ENCODE data around the gene LY6G5B.

Gene LY6G5B

DNA sequence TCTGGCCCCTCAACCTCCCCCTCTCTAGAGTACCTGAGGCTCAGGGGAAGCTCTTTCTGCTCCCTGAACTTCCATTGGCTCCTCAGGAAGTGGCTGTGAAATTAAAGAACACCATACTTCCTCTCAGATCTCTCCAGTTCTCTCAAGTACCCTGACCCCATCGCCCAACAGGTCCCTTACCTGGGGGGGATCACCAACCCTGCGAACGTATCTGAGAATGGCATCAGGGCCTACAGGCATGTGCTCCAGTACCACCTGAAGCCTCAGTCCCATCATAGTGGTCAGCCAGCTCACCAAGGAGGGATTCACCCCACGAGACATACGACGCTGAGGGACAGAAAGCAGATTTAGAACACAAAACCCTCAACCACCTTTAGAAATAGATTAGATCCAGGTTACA is 29.2 kb upstream of the LY6G5B start:
- no peak for DNase-seq (ENCODE audit: low read depth in 2 of 2)

GRCh38 chr6:31641370-31641769 is 28.4 kb upstream of the LY6G5B start:
- no peak for DNase-seq (ENCODE audit: low read depth in 2 of 2)

DNA sequence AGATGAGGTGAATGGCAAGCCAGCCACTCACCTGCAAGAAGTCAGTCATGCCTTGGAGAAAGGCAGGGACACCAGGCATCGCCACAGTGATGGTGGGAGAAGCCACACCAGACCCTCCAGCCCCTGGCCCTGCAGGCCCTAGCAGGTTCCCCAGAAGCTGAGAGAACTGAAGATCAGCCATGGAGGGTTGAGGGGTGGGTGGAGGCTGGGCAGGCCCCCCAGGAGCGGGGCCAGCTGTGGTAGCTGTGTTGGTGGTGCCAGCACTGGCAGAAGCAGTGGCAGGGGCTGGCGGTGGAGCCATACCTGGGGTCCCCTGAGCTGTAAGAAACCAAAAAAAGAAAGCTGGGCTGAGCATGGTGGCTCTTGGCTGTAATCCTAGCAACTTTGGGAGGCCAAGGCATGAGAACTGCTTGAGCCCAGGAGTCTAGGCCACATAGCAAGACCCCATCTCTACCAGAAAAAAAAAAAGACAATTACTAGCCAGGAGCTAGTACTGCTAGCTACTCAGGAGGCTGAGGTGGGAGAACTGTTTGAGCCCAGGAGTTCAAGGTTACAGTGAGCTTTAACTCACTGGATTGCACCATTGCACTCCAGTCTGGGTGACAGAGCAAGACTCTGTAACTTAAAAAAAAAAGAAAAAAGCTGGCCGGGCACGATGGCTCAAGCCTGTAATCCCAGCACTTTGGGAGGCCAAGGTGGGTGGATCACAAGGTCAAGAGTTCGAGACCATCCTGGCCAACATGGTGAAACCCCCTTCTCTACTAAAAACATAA is 26.8 kb upstream of the LY6G5B start:
- no peak for DNase-seq (ENCODE audit: low read depth in 2 of 2)

DNA sequence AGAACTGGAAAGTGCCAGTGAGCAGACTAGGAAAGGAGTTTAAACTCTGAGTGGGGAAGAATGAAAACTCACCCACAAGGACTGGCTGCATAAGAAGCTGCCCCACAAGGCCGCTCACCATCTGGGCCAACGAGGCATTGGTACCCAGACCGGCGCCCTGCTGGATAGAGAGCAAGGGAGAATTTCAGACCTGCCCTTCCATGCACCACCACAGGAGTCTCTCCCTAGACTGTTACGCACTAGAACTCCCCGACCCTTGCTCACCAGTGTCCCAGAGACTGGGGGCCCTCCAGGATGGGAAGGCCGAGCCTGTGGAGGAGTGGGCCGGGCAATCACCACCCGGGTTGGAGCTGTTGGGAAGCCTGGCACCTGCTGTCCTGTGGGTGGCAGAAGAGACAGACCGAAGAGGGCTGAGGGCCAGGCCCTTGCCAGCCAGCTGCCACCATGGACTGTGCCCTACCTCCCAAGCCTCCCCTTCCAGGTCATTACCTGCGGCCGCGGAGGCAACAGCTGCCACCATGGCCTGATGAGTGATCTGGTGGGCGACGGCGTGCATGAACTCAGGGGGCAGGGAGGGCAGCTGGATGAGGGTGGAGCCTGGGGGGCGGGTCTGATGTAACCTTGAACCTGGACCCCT is 25.8 kb upstream of the LY6G5B start:
- DNase-seq (ENCODE audit: low read depth in 2 of 2), result no peak

GRCh38 chr6:31645325-31645724 is 24.5 kb upstream of the LY6G5B start:
- DNase-seq (ENCODE audit: low read depth in 2 of 2), result no peak

DNA sequence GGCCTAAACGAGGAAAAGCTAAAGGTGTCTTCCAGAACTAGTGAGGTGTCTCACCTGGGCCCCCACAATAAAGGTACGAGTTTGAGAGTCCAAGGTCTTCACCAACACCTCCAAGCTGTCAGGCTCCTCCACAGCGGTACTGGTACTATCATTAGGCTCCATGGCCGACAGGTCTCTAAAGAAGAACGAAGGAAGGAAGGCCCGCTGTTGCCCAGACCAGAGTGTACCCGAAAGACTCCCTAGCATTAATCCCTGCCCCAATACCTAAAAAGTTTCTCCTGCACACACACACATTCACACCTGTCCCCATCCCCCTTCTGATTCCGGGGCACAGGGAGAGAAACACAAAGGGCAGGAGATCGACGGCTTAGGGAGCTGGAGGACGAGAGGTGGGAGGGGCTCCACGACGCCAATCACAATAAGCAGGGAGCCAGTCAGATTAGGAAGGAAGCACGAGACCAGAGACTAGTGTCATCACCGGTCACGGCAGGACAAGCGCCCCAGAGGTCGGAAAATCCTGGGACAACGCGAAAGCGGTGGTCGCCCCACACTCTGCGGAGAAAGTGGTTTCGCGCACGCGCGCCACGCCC is 18.1 kb upstream of the LY6G5B start:
- DNase-seq (ENCODE audit: low read depth in 2 of 2), result peak in 1 of 2 donors; percentile 53

- peak; percentile 78 for DNase-seq (ENCODE audit: low read depth in 2 of 2)
These were observed 16.7 kb upstream of the LY6G5B start for GRCh38 chr6:31652925-31653724.

DNA sequence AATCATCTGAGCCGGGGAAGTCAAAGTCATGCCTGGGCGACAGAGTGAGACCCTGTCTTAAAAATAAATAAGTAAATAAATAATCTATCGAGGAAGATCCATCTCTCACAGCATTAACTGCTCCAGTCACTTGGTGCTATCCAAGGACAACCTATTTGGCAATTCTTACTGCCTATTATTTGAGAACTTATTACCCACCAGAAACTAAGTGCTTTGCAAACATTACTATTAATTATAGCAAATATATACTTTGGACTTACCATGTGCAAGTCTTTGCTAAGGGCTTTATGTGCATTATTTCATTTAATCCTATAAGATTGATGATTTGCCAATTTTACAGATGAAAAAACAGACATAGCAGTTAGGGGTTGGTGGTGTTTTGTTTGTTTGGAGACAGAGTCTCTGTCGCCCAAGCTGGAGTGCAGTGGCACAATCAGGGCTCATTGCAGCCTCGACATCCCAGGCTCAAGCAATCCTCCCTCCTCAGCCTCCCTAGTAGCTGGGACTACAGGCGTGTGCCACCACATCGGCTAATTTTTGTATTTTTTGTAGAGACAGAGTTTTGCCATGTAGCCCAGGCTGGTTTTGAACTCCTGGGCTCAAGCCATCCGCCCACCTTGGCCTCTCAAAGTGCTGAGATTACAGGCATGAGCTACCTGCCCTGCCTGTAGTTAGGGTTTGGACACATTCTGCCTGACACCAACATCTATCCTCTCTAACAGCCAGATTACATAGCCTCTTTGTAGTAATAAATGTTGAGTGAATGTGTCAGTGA is 15.0 kb upstream of the LY6G5B start:
- DNase-seq (ENCODE audit: low read depth in 2 of 2), result no peak

DNA sequence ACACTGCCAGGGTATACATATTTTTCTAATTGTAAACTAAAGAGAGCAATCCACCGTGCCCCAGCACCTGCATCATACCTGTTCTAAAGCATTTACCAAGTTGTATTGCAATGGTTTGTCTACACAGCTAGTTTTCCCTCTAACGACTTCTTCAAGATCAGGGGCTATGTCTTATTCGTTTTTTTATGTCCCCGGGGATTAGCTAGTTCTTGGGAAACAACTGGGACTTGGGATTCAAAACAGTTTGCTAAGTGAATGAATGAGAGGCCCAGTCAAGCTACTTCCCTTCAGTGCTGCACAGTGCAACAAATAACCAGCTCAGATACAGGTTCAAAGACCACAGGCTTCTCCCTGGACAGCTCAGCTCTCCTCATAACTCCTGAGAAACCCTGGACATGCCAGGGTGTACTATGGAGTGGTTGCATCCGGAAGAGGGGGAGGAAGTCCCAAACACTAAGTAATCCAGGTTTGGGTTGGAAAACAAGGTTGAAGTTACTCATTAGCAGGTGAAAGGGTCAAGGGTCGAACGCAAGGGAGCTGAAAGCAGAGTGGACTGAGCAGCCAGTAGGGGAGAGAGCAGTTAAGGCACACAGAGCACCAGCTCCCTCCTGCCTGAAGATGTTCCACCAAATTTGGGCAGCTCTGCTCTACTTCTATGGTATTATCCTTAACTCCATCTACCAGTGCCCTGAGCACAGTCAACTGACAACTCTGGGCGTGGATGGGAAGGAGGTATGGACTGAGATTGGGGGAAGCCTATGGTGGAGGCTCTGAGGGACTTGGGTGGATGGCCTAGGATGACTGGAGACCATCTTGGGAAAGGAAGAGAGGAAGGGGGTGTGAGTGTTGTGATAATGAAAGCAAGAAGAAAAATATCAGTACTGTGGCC is 14.2 kb upstream of the LY6G5B start, which contains the start of gene APOM:
TSS of gene APOM (plus strand) at position 546 of the 889 bp plus-strand sequence. CDS start at position 619, 73 bp downstream.
- no peak for DNase-seq (ENCODE audit: low read depth in 2 of 2)

DNA sequence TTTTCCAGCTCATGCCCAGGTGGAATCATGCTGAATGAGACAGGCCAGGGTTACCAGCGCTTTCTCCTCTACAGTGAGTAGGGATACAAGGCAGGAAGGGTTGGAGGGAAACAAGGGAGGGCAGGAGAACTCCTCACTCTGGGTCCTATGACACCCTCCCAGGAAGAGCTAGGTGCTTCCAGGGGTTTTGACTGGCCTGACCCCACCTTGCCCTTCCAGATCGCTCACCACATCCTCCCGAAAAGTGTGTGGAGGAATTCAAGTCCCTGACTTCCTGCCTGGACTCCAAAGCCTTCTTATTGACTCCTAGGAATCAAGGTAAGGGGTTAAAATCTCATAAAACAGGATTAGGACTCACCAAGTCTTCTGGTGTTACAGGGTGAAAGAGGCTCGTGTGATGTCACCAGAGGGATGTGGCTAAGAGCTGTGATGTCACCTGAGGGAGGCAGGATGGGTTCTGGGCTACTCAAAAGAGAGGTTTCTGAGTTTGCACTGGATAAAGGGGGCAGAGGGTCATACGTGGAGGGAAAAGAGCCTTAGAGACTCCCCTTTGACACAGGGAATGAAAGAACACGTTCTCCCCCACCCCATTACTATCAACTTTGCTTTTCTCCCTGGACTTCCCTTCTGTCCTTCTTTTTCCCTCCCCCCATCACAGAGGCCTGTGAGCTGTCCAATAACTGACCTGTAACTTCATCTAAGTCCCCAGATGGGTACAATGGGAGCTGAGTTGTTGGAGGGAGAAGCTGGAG is 12.2 kb upstream of the LY6G5B start:
- no peak for DNase-seq (ENCODE audit: low read depth in 2 of 2)

- DNase-seq (ENCODE audit: low read depth in 2 of 2), result no peak
These were observed 11.6 kb upstream of the LY6G5B start for GRCh38 chr6:31658158-31658688.

DNA sequence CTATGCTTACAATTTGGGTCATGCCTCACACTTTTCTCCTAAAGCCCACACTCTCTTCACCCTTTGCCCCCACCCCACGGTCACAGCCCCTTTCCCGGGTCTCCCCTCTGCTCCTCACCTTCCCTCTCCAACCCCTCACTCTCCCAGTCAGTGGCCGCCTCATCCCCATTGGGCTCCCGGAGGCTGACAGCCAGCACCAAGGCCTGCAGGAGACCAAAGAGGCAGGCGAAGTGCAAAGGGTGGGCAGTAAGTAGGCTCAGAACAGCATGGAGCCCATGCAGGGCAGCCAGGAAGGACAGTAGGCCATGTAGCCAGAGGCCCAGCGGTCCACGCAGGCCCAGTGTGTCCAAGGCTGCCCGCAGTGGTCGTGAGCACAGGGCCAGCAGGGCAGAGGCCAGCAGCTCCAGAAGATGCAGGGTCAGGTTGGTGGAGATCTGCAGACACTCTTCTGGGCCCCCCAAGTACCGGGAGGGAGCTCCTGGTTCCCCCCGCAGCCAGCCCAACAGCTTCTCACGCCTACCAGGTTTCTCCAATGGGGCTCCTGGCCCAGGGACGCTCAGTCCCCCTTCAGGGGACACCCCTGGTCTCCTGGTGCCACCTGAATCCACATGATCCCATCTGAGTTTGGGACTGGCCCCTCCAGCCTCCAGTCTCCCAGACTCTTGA is 10.7 kb upstream of the LY6G5B start:
- no peak for DNase-seq (ENCODE audit: low read depth in 2 of 2)

- DNase-seq (ENCODE audit: low read depth in 2 of 2), result peak in 1 of 2 donors; percentile 28
These were observed 10.0 kb upstream of the LY6G5B start for GRCh38 chr6:31659649-31660380.

DNA sequence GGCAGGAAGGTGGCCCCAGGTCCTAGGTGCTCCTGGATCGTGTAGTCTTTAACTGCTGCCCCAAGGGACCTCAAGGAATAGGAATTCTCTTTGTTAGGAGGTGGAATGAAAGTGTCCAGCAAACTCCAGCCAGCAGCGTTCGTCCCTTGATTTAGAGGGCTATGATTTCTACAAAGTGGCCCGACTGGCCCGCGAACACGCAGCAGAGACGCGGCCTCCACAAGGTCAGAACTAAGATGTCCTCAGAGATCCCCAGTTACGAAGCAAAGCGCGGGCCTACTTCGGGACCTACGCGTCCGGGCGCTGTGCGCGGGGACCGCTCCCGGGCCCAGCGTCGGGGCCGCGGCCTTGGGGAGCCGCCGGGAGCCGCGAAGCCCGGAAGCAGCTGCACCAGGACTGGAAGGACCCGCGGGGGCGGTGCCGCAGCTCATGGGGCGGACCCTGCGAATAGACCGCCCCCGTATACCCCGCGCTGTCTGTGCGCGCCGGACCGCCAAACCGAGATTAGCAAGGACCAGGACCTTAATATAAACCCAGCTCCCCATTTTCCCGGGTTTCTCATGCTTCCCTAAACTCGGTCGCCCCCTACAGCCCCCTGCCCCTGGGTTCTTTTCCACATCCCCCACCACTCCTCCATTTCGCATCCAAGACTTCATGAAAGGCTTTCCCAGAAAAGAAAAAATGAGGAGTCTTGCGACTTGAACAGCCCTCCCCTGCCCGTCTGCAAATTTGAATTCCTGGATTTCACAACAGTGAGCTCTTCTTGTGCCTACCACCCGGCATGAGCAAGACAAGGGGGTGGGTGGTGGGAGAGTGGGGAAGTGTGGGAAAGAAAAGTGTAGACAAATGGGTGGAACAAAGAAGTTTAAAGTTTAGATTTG is 9.2 kb upstream of the LY6G5B start, which contains the start of gene C6orf47:
TSS of gene C6orf47 (minus strand) at position 398 of the 881 bp plus-strand sequence. CDS start 831 bp downstream, outside the sequence.
- DNase-seq (ENCODE audit: low read depth in 2 of 2), result peak; percentile 56 to 75

- DNase-seq (ENCODE audit: low read depth in 2 of 2), result no peak
These were observed 8.3 kb upstream of the LY6G5B start for GRCh38 chr6:31661262-31662123.

Measured in activated CD4-positive, alpha-beta T cell treated with anti-CD3 and anti-CD28 coated beads for 24 hours (primary cell).